Sigmoid colon (tissue), 7 donors: ENCODE measurements around the gene FLCN. TPM values are rescaled to one million over a fixed set of nuclear protein-coding genes. Genes with fewer than 3 reads are reported as not detected.

Experiments
- DNase-seq: peaks from one replicate; pipeline ENCODE4 v3.0.0-alpha.2; 2019
- H3K27ac ChIP-seq, 4 donors: fragments of 200-600 bp; sonication (generic); one replicate each; pipeline ENCODE4 v1.5.1; 2016 to 2019; ENCODE audit warnings: mild to moderate bottlenecking in 1 of 4
- H3K27me3 ChIP-seq, 3 donors: fragments of 200-600 bp; sonication (generic); one replicate each; pipeline ENCODE4 v1.5.1; 2019; ENCODE audit warnings: mild to moderate bottlenecking in 1 of 3
- H3K36me3 ChIP-seq, 4 donors: fragments of 200-600 bp; sonication (generic); one replicate each; pipeline ENCODE4 v1.5.1; 2016 to 2019
- H3K4me1 ChIP-seq, 4 donors: fragments of 200-600 bp; sonication (generic); one replicate each; pipeline ENCODE4 v1.5.1; 2017 to 2019
- H3K4me3 ChIP-seq, 4 donors: fragments of 200-600 bp; sonication (generic); one replicate each; pipeline ENCODE4 v1.5.1; 2017 to 2019; ENCODE audit warnings: mild to moderate bottlenecking in 2 of 4, moderate library complexity in 1 of 4
- H3K9me3 ChIP-seq, 4 donors: fragments of 200-600 bp in 3 of 4; sonication (generic) in 3 of 4; one replicate each; pipeline versions ENCODE4 v1.5.1 to v1.6.1; 2013 to 2019
- CTCF ChIP-seq, 4 experiments: fragments of 450-650 bp in 3 of 4; fragments of 200-600 bp in 1 of 4; IDR thresholded peaks; one replicate each; pipeline ENCODE4 v1.5.1; 2016 to 2019; ENCODE audit warnings: antibody characterized with exemption in 4 of 4, mild to moderate bottlenecking in 3 of 4, moderate library complexity in 2 of 4
- EP300 ChIP-seq, 4 donors: sonication (generic); formaldehyde crosslinking; IDR thresholded peaks; one replicate each; pipeline ENCODE4 v1.6.1; 2017; ENCODE audit warnings: antibody characterized with exemption in 4 of 4
- POLR2A ChIP-seq, 2 donors: fragments of 450-650 bp; IDR thresholded peaks; one replicate each; pipeline ENCODE4 v1.6.1; 2016; ENCODE audit warnings: antibody characterized with exemption in 2 of 2, mild to moderate bottlenecking in 2 of 2, moderate library complexity in 2 of 2
- POLR2AphosphoS5 ChIP-seq, 4 donors: sonication (generic); formaldehyde crosslinking; IDR thresholded peaks; one replicate each; pipeline ENCODE4 v1.6.1; 2017; ENCODE audit warnings: antibody characterized with exemption in 4 of 4
- WGBS, 2 donors: extraction: QIAGEN DNeasy Blood & Tissue Kit; methylation state at CpG; one replicate each; pipeline ENCODE4 v1.1.7; 2013; 5-methylcytosine and 5-hydroxymethylcytosine counted together
- intact Hi-C: fragments of 100-400 bp; cut with DNase I; formaldehyde crosslinking; loops from one replicate; pipeline ENCODE4 v1.15.1; 2023
- polyA plus RNA-seq, 3 donors: library from polyadenylated mRNA; stranded (reverse); fragments of 200-250 nt; gene quantifications; one replicate each; pipeline ENCODE4 v1.2.3, GENCODE V29; 2013
- total RNA-seq, 4 donors: library from RNA; depleted of rRNA; stranded (reverse); fragments of >200 nt; gene quantifications; one replicate each; pipeline ENCODE4 v1.1.0, GENCODE V29; 2016
- donor health status: healthy with polysubstance abuse.
- donor health status: Bipolar disorder and iron deficiency.
- donor health status: healthy.

The FLCN gene
- total and polyA plus RNA-seq, 7 donors, result 10.8 to 122 (median 41.5) TPM

- WGBS, 2 donors, result 5 to 24% methylated on average over 78 of the region's 78 CpGs
- peaks cover 0 to 60% (median 59%) of the 10 kb centered on the region in 4 donors for H3K4me1 ChIP-seq
- peaks cover 0 to 14% (median 2%) of the 10 kb centered on the region in 4 donors for H3K36me3 ChIP-seq
- peak within 1 kb of the TSS; percentile 47 to 68 (median 54) for H3K4me3 ChIP-seq
- TF ChIP-seq POLR2AphosphoS5 (IDR thresholded peaks at IDR 0.05) (peak; percentile 5 to 85 (median 75)), POLR2A (IDR thresholded peaks at IDR 0.05) (peak in 1 of 2 donors; percentile 28), EP300 (IDR thresholded peaks at IDR 0.05) (peak in 1 of 4 donors; percentile 17), CTCF (IDR thresholded peaks at IDR 0.05) (no peak)
- no peaks in the 10 kb centered on the region for H3K9me3 ChIP-seq
- H3K27ac ChIP-seq, result peak within 1 kb of the TSS; percentile 86 to 98 (median 94)
- DNase-seq, result peak; percentile 94
- H3K27me3 ChIP-seq, result no peaks in the 10 kb centered on the region
- intact Hi-C loops, result loop anchor here (2.0 to 5.0 kb wide), 3 partner anchors 30 to 164 kb away; partner anchors contain the start of genes COPS3, FLCN and MPRIP
These were observed 30.6 kb downstream of the FLCN start, which contains the start of gene PLD6 for GRCh38 chr17:17206124-17206912. Gene PLD6 (minus strand): TSS chr17:17206333. CDS start chr17:17206286, 47 bp downstream.

DNA sequence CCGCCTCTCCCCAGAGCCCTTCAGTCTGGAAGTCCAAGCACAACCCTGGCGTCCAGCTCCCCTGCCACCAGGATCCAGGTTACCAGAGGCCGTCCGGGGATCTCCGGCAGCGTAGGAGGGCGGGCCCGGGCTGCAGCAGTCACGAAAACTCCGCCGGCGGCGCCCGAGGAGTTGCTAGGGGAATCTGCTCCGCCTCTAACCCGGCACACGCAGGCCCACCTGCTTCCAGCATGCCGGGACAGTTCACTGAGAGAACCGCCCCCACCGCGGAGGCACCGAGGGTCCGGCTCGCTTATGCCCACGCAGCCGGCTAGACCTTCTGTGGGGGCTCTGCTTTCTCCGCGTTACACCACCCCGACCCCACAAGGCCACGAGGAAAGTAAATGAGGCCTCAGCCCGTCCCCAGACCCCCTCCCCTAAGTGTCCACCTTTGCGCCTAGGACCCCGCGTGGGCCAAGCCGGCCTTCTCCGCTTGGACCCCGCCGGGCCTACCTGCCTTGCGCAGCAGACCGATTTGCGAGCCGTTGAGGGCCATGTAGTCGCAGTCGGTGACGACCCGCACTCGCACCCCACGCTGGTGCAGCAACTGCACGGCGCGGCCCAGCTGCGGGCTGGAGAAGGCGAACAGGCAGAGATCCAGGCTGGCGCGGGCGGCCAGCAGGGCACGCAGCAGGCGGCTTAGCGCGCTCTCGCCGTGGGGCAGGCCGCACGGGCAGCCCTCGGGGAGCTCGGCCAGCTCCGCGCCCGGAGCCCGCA lies 31.4 kb downstream of the FLCN start:
- peak; percentile 85 for DNase-seq
- 4 to 13% methylated on average over 70 of the region's 70 CpGs for WGBS, 2 donors
- peak overlapping the region; percentile 47 to 68 (median 54) for H3K4me3 ChIP-seq
- TF ChIP-seq CTCF (IDR thresholded peaks at IDR 0.05), result no peak
- TF ChIP-seq EP300 (IDR thresholded peaks at IDR 0.05), result no peak
- no peak for TF ChIP-seq POLR2A (IDR thresholded peaks at IDR 0.05)
- TF ChIP-seq POLR2AphosphoS5 (IDR thresholded peaks at IDR 0.05), result peak in 3 of 4 donors; percentile 12 to 58 (median 45)
- H3K36me3 ChIP-seq, result peaks cover 0 to 8% (median 2%) of the 10 kb centered on the region in 4 donors
- no peaks in the 10 kb centered on the region for H3K27me3 ChIP-seq
- peak overlapping the region; percentile 86 to 98 (median 94) for H3K27ac ChIP-seq
- no peaks in the 10 kb centered on the region for H3K9me3 ChIP-seq
- peaks cover 0 to 68% (median 66%) of the 10 kb centered on the region in 4 donors for H3K4me1 ChIP-seq
- intact Hi-C loops, result loop anchor here (2.0 to 5.0 kb wide), 3 partner anchors 31 to 163 kb away; partner anchors contain the start of genes COPS3, FLCN and MPRIP

GRCh38 chr17:17204635-17205231 lies 32.2 kb downstream of the FLCN start:
- TF ChIP-seq POLR2A (IDR thresholded peaks at IDR 0.05) (no peak), CTCF (IDR thresholded peaks at IDR 0.05) (no peak), EP300 (IDR thresholded peaks at IDR 0.05) (no peak), POLR2AphosphoS5 (IDR thresholded peaks at IDR 0.05) (no peak)
- Histone ChIP-seq H3K27me3 (no peaks in the 10 kb centered on the region), H3K36me3 (peaks cover 0 to 8% (median 2%) of the 10 kb centered on the region in 4 donors), H3K4me1 (peaks cover 0 to 76% (median 75%) of the 10 kb centered on the region in 4 donors), H3K27ac (peak overlapping the region; percentile 86 to 98 (median 94)), H3K4me3 (peak overlapping the region; percentile 47 to 68 (median 54)), H3K9me3 (no peaks in the 10 kb centered on the region)
- WGBS, 2 donors, result 67 to 83% methylated on average over 14 of the region's 14 CpGs
- no peak for DNase-seq
- intact Hi-C loops, result loop anchor here (5.0 kb wide), 2 partner anchors 52 to 78 kb away; partner anchors contain the start of gene COPS3

DNA sequence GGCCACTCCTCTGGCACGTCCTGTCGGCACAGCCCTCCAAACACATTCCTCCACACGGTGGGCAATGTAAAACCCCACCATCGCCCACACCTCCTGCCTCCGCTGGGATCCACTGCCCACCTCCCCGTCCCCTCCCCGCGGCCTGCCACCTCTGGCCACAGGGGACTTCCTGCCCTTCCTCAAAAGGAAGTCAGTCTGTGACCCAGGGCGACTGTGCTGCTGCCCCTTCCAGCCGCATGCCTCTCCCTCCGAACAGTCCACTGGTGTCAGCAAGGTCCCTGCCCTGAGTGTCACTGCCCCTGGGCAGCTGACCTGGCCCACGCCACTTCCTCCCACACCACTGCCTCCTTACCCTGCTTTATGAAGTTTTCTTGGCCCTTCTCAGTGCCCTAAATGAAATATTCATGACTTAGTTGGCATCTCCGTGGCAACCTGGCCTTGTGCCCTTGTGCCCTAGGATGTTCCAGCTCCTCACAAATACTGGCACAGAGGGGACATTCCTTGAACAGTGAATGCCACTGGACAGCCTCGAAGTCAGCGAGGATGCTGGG lies 32.9 kb downstream of the FLCN start:
- no peak for TF ChIP-seq CTCF (IDR thresholded peaks at IDR 0.05)
- peak; percentile 32 to 72 (median 56) for TF ChIP-seq POLR2AphosphoS5 (IDR thresholded peaks at IDR 0.05)
- no peak for TF ChIP-seq EP300 (IDR thresholded peaks at IDR 0.05)
- Histone ChIP-seq H3K27ac (peak overlapping the region; percentile 86 to 98 (median 94)), H3K36me3 (peaks cover 0 to 8% (median 2%) of the 10 kb centered on the region in 4 donors), H3K4me1 (peaks cover 0 to 82% (median 81%) of the 10 kb centered on the region in 4 donors), H3K27me3 (no peaks in the 10 kb centered on the region), H3K4me3 (peak overlapping the region in 3 of 4 donors; percentile 47 to 68 (median 59)), H3K9me3 (no peaks in the 10 kb centered on the region)
- peak; percentile 92 for DNase-seq
- intact Hi-C loops, result loop anchor here (5.0 kb wide), 1 partner anchor 52 kb away; no protein-coding TSS in a partner anchor
- WGBS, 2 donors, result 75 to 88% methylated on average over 15 of the region's 15 CpGs
